ENCODE results near the gene GSTA5.
"Not testable (repeated sequence)": the region's sequence is repeated elsewhere in the genome, so short reads cannot be mapped to it uniquely, and the experiment has no call there.

DNA sequence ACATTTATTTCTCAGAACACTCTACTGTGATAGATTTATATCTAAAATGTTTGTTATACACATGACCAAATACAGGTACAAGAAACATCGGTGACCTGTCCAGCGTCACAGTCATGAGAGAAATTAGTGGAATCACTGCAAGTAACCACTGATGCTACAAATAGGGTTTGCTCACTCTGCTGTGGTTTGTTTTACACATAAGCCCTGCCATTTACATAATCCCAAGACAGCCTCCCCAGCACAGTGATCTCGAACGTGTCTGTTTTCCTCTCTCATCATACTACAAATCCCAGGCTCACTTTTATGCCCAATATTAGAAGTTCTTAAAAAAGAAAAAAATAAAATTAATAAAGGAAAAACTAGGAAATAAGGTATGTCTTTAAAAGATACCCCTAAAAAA lies 30.8 kb downstream of the GSTA5 start:
- TF ChIP-seq CTCF (IDR thresholded peaks at IDR 0.05; ENCODE audit: low read depth, low read length, missing input control); JUND (IDR thresholded peaks at IDR 0.05): not testable (repeated sequence)
